Liver (tissue), 9 donors: ENCODE results near the gene EDC3. TPM values are rescaled to one million over a fixed set of nuclear protein-coding genes. Genes with fewer than 3 reads are reported as not detected.

Source experiments
- DNase-seq: peaks from one replicate; pipeline ENCODE4 v3.0.0-alpha.2; 2017; ENCODE audit warnings: low spot score
- H3K27ac ChIP-seq, 2 donors: one replicate each; pipeline ENCODE4 v1.7.0; 2013; ENCODE audit warnings: inconsistent platforms in 2 of 2, low read length in 2 of 2, control low read depth in 1 of 2, low read depth in 1 of 2, mild to moderate bottlenecking in 1 of 2
- H3K27me3 ChIP-seq, 4 donors: one replicate each; pipeline versions ENCODE4 v1.6.1 to v1.7.0; 2013; ENCODE audit warnings: low read length in 3 of 4, inconsistent platforms in 1 of 4, mild to moderate bottlenecking in 1 of 4, moderate library complexity in 1 of 4; ENCODE audit not compliant: control insufficient read depth in 4 of 4, insufficient read depth in 4 of 4
- H3K36me3 ChIP-seq, 4 donors: one replicate each; pipeline versions ENCODE4 v1.6.1 to v1.7.0; 2013; ENCODE audit warnings: low read length in 3 of 4, mild to moderate bottlenecking in 3 of 4, low read depth in 1 of 4, moderate library complexity in 1 of 4; ENCODE audit not compliant: control insufficient read depth in 4 of 4, insufficient read depth in 3 of 4
- H3K4me1 ChIP-seq, 4 donors: one replicate each; pipeline versions ENCODE4 v1.6.1 to v1.7.0; 2013; ENCODE audit warnings: low read length in 3 of 4, mild to moderate bottlenecking in 3 of 4, moderate library complexity in 1 of 4; ENCODE audit not compliant: control insufficient read depth in 4 of 4, insufficient read depth in 4 of 4
- H3K4me3 ChIP-seq, 3 donors: one replicate each; pipeline versions ENCODE4 v1.6.1 to v1.7.0; 2013; ENCODE audit warnings: low read length in 3 of 3, control low read depth in 1 of 3, low read depth in 1 of 3, mild to moderate bottlenecking in 1 of 3
- H3K9ac ChIP-seq, 2 donors: one replicate each; pipeline ENCODE4 v1.7.0; 2013; ENCODE audit warnings: low read length in 2 of 2, mild to moderate bottlenecking in 2 of 2, moderate library complexity in 2 of 2, control low read depth in 1 of 2, low read depth in 1 of 2
- H3K9me3 ChIP-seq, 4 donors: one replicate each; pipeline versions ENCODE4 v1.6.1 to v1.7.0; 2013; ENCODE audit warnings: low read length in 3 of 4; ENCODE audit not compliant: control insufficient read depth in 4 of 4
- ATF3 ChIP-seq: IDR thresholded peaks from 2 replicates; pipeline ENCODE4 v1.6.1; 2016; ENCODE audit warnings: antibody characterized with exemption
- CTCF ChIP-seq: fragments of 150-350 bp; IDR thresholded peaks from 2 replicates; pipeline ENCODE4 v1.5.1; 2017; ENCODE audit warnings: improper control_type of control experiment, low read depth, low read length; ENCODE audit not compliant: missing input control
- EGR1 ChIP-seq, 2 donors: IDR thresholded peaks; 2 replicates each; pipeline ENCODE4 v1.6.1; 2016 to 2018; ENCODE audit warnings: antibody characterized with exemption in 2 of 2, low read depth in 2 of 2
- FOXA1 ChIP-seq: IDR thresholded peaks from 2 replicates; pipeline ENCODE4 v1.6.1; 2016; ENCODE audit warnings: antibody characterized with exemption
- FOXA2 ChIP-seq: IDR thresholded peaks from 2 replicates; pipeline ENCODE4 v1.6.1; 2016; ENCODE audit warnings: antibody characterized with exemption
- GABPA ChIP-seq, 2 donors: IDR thresholded peaks in 1 of 2; conservative IDR thresholded peaks in 1 of 2; 2 replicates each; pipeline ENCODE4 v1.6.1; 2016; ENCODE audit warnings: antibody characterized with exemption in 2 of 2, mild to moderate bottlenecking in 1 of 2, moderate library complexity in 1 of 2
- HNF4A ChIP-seq, 2 donors: conservative IDR thresholded peaks; 2 replicates each; pipeline ENCODE4 v1.6.1; 2016; ENCODE audit warnings: antibody characterized with exemption in 2 of 2, mild to moderate bottlenecking in 2 of 2
- HNF4G ChIP-seq: IDR thresholded peaks from 2 replicates; pipeline ENCODE4 v1.6.1; 2016; ENCODE audit warnings: antibody characterized with exemption
- JUND ChIP-seq, 2 donors: IDR thresholded peaks; 2 replicates each; pipeline ENCODE4 v1.6.1; 2016; ENCODE audit warnings: antibody characterized with exemption in 2 of 2
- NR2F2 ChIP-seq: IDR thresholded peaks from 2 replicates; pipeline ENCODE4 v1.6.1; 2016; ENCODE audit warnings: antibody characterized with exemption
- RAD21 ChIP-seq, 2 donors: IDR thresholded peaks; 2 replicates each; pipeline ENCODE4 v1.6.1; 2016; ENCODE audit warnings: antibody characterized with exemption in 2 of 2, mild to moderate bottlenecking in 2 of 2
- REST ChIP-seq: IDR thresholded peaks from 2 replicates; pipeline ENCODE4 v1.6.1; 2016; ENCODE audit warnings: antibody characterized with exemption, mild to moderate bottlenecking
- RXRA ChIP-seq, 2 donors: IDR thresholded peaks; 2 replicates each; pipeline ENCODE4 v1.6.1; 2017 to 2018; ENCODE audit warnings: antibody characterized with exemption in 2 of 2, mild to moderate bottlenecking in 1 of 2
- SP1 ChIP-seq: IDR thresholded peaks from 2 replicates; pipeline ENCODE4 v1.6.1; 2018; ENCODE audit warnings: antibody characterized with exemption, mild to moderate bottlenecking
- TAF1 ChIP-seq: conservative IDR thresholded peaks from 2 replicates; pipeline ENCODE4 v1.6.1; 2016; ENCODE audit warnings: antibody characterized with exemption, mild to moderate bottlenecking
- YY1 ChIP-seq: IDR thresholded peaks from 2 replicates; pipeline ENCODE4 v1.6.1; 2016; ENCODE audit warnings: antibody characterized with exemption, mild to moderate bottlenecking
- WGBS: extraction: QIAGEN DNeasy Blood & Tissue Kit; methylation state at CpG from one replicate; pipeline ENCODE4 v1.1.7; 2013; 5-methylcytosine and 5-hydroxymethylcytosine counted together
- polyA plus RNA-seq, 2 donors: library from polyadenylated mRNA; stranded (reverse) in 1 of 2; unstranded in 1 of 2; fragments of 200-250 nt in 1 of 2; fragments of >200 nt in 1 of 2; fragmentation: Nextera tagmentation in 1 of 2; extraction: Ambion mirVana in 1 of 2; gene quantifications; one replicate each; pipeline versions ENCODE4 v1.2.1 to v1.2.3, GENCODE V29; 2013 to 2015
- total RNA-seq, 2 donors: library from RNA; depleted of rRNA; stranded (reverse); fragments of >200 nt; gene quantifications; one replicate each; pipeline ENCODE4 v1.2.3, GENCODE V29; 2014
- TF ChIP-seq, protein P1 (sequence below): IDR thresholded peaks from 2 replicates; pipeline ENCODE4 v1.6.1; 2016; ENCODE audit warnings: antibody characterized with exemption
- TF ChIP-seq, protein P2 (sequence below): IDR thresholded peaks from 2 replicates; pipeline ENCODE4 v1.6.1; 2016; ENCODE audit warnings: antibody characterized with exemption
- donor health status: healthy.
- donor health status: healthy.
- donor health status: healthy.
- donor health status: healthy.
- donor health status: healthy.

Gene EDC3
- total and polyA plus RNA-seq, 4 donors = 5.8 to 9.5 (median 7.4) TPM

- TF ChIP-seq, protein P1, sequence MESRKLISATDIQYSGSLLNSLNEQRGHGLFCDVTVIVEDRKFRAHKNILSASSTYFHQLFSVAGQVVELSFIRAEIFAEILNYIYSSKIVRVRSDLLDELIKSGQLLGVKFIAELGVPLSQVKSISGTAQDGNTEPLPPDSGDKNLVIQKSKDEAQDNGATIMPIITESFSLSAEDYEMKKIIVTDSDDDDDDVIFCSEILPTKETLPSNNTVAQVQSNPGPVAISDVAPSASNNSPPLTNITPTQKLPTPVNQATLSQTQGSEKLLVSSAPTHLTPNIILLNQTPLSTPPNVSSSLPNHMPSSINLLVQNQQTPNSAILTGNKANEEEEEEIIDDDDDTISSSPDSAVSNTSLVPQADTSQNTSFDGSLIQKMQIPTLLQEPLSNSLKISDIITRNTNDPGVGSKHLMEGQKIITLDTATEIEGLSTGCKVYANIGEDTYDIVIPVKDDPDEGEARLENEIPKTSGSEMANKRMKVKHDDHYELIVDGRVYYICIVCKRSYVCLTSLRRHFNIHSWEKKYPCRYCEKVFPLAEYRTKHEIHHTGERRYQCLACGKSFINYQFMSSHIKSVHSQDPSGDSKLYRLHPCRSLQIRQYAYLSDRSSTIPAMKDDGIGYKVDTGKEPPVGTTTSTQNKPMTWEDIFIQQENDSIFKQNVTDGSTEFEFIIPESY = no peak
- TF ChIP-seq FOXA2 = no peak
- no peak for TF ChIP-seq EGR1 (IDR thresholded peaks at IDR 0.05; ENCODE audit: low read depth in 2 of 2)
- no peak for TF ChIP-seq CTCF
- TF ChIP-seq JUND (IDR thresholded peaks at IDR 0.05) = no peak
- peak in 1 of 2 donors; percentile 45 for TF ChIP-seq HNF4A (conservative IDR thresholded peaks at IDR 0.05)
- no peak for TF ChIP-seq RAD21 (IDR thresholded peaks at IDR 0.05)
- TF ChIP-seq NR2F2 = no peak
- TF ChIP-seq HNF4G = no peak
- peak; percentile 61 for TF ChIP-seq YY1
- TF ChIP-seq, protein P2, sequence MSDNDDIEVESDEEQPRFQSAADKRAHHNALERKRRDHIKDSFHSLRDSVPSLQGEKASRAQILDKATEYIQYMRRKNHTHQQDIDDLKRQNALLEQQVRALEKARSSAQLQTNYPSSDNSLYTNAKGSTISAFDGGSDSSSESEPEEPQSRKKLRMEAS = no peak
- TF ChIP-seq GABPA (IDR thresholded peaks at IDR 0.05 in 1 of 2, conservative IDR thresholded peaks at IDR 0.05 in 1 of 2) = peak in 1 of 2 donors; percentile 37
- peak; percentile 38 for TF ChIP-seq SP1
- no peak for TF ChIP-seq ATF3
- peak in 1 of 2 donors; percentile 47 for TF ChIP-seq RXRA (IDR thresholded peaks at IDR 0.05)
- TF ChIP-seq FOXA1 = no peak
- TF ChIP-seq TAF1 = no peak
- no peak for TF ChIP-seq REST
- peak; percentile 88 for DNase-seq
- Histone ChIP-seq H3K4me3 (peak overlapping the region; percentile 76 to 96 (median 94)), H3K27me3 (no peaks in the 10 kb centered on the region), H3K9ac (peak overlapping the region; percentile 78 to 95), H3K4me1 (peaks cover 9 to 50% (median 40%) of the 10 kb centered on the region in 4 donors), H3K27ac (peak overlapping the region; percentile 92 to 95), H3K9me3 (no peaks in the 10 kb centered on the region), H3K36me3 (peaks cover 6 to 21% (median 10%) of the 10 kb centered on the region in 4 donors)
- under 1% methylated on average over 18 of the region's 18 CpGs for WGBS
These were observed 79.4 kb downstream of the EDC3 start for GRCh38 chr15:74616366-74616939.
